RWPE1 (cell line): Measurements from ENCODE around the gene ARL15.
"Not testable (repeated sequence)": the region's sequence is repeated elsewhere in the genome, so short reads cannot be mapped to it uniquely, and the experiment has no call there.

Source experiments
- CTCF ChIA-PET: fragments of 350-600 bp; sonication (Branson Sonifier 250); formaldehyde crosslinking; extraction: SDS; loops from one replicate; lab custom pipeline; 2021; lab: Yijun Ruan, JAX
- POLR2A ChIA-PET: fragments of 400-600 bp; formaldehyde crosslinking; extraction: SDS; loops from one replicate; lab custom pipeline; 2020; ENCODE audit warnings: antibody characterized with exemption; ENCODE audit not compliant: low non-redundant PET; lab: Yijun Ruan, JAX
- DNase-seq: peaks from one replicate; pipeline ENCODE4 v3.0.0; 2012; ENCODE audit warnings: low spot score
- H3K27ac ChIP-seq: fragments of 450-650 bp; 2 replicates; pipeline ENCODE4 v1.5.1; 2017
- TF ChIP-seq, protein P1 (sequence below): fragments of 450-650 bp; conservative IDR thresholded peaks from 2 replicates; pipeline ENCODE4 v1.5.1; 2017; ENCODE audit warnings: low read depth, mild to moderate bottlenecking

Gene ARL15

DNA sequence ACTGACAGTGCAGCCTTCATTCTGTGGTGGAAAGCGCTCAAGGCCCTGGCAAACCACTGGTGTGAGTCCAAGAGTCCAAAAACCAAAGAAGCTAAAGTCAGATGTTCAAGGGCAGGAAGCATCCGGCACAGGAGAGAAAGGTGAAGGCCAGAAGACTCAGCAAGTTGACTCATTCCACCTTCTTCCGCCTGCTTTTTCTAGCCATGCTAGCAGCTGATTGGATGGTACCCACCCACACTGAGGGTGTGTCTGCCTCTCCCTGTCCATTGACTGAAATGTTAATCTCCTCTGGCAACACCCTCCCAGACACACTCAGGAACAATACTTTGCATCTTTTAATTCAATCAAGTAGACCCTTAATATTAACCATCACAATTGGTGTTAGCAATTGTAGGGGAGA is 453.9 kb downstream of the ARL15 start:
- TF ChIP-seq, protein P1, sequence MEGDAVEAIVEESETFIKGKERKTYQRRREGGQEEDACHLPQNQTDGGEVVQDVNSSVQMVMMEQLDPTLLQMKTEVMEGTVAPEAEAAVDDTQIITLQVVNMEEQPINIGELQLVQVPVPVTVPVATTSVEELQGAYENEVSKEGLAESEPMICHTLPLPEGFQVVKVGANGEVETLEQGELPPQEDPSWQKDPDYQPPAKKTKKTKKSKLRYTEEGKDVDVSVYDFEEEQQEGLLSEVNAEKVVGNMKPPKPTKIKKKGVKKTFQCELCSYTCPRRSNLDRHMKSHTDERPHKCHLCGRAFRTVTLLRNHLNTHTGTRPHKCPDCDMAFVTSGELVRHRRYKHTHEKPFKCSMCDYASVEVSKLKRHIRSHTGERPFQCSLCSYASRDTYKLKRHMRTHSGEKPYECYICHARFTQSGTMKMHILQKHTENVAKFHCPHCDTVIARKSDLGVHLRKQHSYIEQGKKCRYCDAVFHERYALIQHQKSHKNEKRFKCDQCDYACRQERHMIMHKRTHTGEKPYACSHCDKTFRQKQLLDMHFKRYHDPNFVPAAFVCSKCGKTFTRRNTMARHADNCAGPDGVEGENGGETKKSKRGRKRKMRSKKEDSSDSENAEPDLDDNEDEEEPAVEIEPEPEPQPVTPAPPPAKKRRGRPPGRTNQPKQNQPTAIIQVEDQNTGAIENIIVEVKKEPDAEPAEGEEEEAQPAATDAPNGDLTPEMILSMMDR: no peak
- no peak for DNase-seq
- no peak overlapping the region for H3K27ac ChIP-seq
- ChIA-PET POLR2A (no interaction called here), CTCF (interaction anchor here (0.5 to 0.7 kb wide), 2 partner anchors 8 to 834 kb away, joined by 3 to 4 read pairs; no protein-coding TSS in a partner anchor)

DNA sequence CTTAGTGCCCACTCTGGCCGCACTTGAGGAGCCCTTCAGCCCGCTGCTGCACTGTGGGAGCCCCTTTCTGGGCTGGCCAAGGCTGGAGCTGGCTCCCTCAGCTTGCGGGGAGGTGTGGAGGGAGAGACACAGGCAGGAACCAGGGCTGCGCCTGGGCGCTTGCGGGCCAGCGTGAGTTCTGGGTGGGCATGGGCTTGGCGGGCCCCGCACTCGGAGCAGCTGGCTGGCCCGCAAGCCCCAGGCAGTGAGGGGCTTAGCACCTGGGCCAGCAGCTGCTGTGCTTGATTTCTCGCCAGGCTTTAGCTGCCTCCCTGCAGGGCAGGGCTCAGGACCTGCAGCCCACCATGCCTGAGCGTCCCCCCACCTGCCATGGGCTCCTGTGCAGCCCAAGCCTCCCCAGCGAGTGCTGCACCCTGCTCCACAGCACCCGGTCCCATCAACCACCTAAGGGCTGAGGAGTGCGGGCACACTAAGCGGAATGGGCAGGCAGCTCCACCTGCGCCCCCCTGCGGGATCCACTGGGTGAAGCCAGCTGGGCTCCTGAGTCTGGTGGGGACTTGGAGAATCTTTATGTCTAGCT is 473.4 kb downstream of the ARL15 start:
- H3K27ac ChIP-seq, DNase-seq, POLR2A ChIA-PET: not testable (repeated sequence)
- CTCF ChIA-PET: interaction anchor here (0.6 to 0.7 kb wide), 2 partner anchors 10 to 27 kb away, joined by 3 read pairs; no protein-coding TSS in a partner anchor

DNA sequence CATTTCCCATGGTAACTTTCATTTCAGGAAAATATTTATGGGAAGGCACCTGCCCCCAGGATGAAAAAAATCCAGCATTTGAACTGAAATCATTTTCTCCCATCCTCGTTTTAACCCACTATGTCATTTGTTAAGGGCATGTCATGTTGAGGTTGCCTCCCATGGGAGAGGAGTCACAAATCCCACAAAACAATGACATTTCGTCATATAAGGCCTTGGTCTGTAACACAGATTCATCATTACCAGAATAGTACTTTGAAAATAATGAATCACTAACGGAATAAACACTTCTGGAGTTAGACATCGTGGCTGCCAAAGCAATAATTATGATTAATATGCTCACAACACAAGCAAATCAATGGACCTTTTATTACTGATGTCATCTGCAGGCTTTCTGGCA is 475.9 kb downstream of the ARL15 start:
- no peak for DNase-seq
- CTCF ChIA-PET: interaction anchor here (1.3 kb wide), 1 partner anchor 8 kb away, joined by 3 read pairs; no protein-coding TSS in a partner anchor
- no peak overlapping the region for H3K27ac ChIP-seq
- POLR2A ChIA-PET: no interaction called here
- TF ChIP-seq, protein P1: no peak
